ENCODE results near the gene SLC44A1. TPM values are rescaled to one million over a fixed set of nuclear protein-coding genes. Genes with fewer than 3 reads are reported as not detected.
A peak's percentile ranks its signal among the peaks of the same experiment; 100 is the strongest.

SLC44A1 gene
- total and polyA plus RNA-seq, 2 of the 13 experiments (the other 11 are each of a cell fraction or from before 2014, with no cell fraction given), result 21.4 to 40.8 TPM

DNA sequence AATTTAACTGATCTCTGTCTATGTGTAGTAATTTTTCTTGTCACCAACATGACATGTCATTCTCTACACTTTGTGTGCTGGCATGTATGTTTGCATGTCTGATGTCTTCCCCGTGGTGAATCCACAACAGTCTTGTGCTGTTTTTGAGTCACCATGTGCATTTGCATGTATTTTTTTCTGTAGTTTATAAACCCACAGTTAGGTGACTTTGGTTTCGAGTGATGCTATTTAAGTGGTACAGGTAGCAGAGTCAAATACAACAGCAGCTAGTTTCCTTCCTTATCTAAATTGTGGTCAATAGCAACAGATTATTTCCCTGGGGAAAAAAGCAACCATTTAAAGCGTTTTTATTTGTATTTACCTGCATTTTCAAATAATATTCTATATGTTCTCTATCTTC, 113.5 kb downstream of the SLC44A1 start:
- ChIA-PET POLR2A (no interaction called here), CTCF (ENCODE audit: low intra/inter-chr PET ratio, low total read pairs) (no interaction called here)
- intact Hi-C loops (cut with micrococcal nuclease; ENCODE audit: unreplicated experiment) (no loop called here), in situ Hi-C loops (cut with HindIII; ENCODE audit: extremely low pct_ligation_motif_present, low pct_unique_long_range_greater_than_20kb) (no loop called here)
- ATAC-seq, result no peak
- no peak overlapping the region for H2AFZ ChIP-seq (ENCODE audit: low read length)
- no TSS peak for BruUV-seq (replicated peaks)
- peak; percentile 8 for FAIRE-seq
- 0 out of 2 replicates have a peak, but pooled peaks cover 2% of the 10 kb centered on the region for H4K20me1 ChIP-seq (ENCODE audit: insufficient read depth, low read length)
- H3K9me3 ChIP-seq (ENCODE audit: low read length), result no peaks in the 10 kb centered on the region
- H3K27me3 ChIP-seq (ENCODE audit: control insufficient read depth in 1 of 2, insufficient read depth in 2 of 2, low read length in 2 of 2), result no peaks in the 10 kb centered on the region
- H3K27ac ChIP-seq (ENCODE audit: extremely low read length, insufficient read depth, low read length), result no peak overlapping the region
- H3K79me2 ChIP-seq (ENCODE audit: insufficient read depth, low read length), result no peaks in the 10 kb centered on the region
- no peaks in the 10 kb centered on the region for H3K4me1 ChIP-seq (ENCODE audit: insufficient read depth, low read length)
- no peak for TF ChIP-seq FOSL1 (CRISPR knock-in tag; IDR thresholded peaks at IDR 0.05; ENCODE audit: borderline replicate concordance)
- TF ChIP-seq ZFY (CRISPR knock-in tag; IDR thresholded peaks at IDR 0.05), result no peak
- no peak for TF ChIP-seq ZNF619 (CRISPR knock-in tag; IDR thresholded peaks at IDR 0.05)
- no peak for TF ChIP-seq CREB1 (IDR thresholded peaks at IDR 0.05)
- TF ChIP-seq CREB1 (CRISPR knock-in tag; IDR thresholded peaks at IDR 0.05), result no peak
- TF ChIP-seq NFKBIZ (CRISPR knock-in tag; IDR thresholded peaks at IDR 0.05), result no peak
- TF ChIP-seq NR3C1 (CRISPR knock-in tag; IDR thresholded peaks at IDR 0.05), result no peak
- no peak for TF ChIP-seq SIX4 (CRISPR knock-in tag; IDR thresholded peaks at IDR 0.05)
- TF ChIP-seq, protein P1, sequence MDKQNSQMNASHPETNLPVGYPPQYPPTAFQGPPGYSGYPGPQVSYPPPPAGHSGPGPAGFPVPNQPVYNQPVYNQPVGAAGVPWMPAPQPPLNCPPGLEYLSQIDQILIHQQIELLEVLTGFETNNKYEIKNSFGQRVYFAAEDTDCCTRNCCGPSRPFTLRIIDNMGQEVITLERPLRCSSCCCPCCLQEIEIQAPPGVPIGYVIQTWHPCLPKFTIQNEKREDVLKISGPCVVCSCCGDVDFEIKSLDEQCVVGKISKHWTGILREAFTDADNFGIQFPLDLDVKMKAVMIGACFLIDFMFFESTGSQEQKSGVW (CRISPR knock-in tag; IDR thresholded peaks at IDR 0.05; ENCODE audit: borderline replicate concordance), result no peak
- TF ChIP-seq, protein P2, sequence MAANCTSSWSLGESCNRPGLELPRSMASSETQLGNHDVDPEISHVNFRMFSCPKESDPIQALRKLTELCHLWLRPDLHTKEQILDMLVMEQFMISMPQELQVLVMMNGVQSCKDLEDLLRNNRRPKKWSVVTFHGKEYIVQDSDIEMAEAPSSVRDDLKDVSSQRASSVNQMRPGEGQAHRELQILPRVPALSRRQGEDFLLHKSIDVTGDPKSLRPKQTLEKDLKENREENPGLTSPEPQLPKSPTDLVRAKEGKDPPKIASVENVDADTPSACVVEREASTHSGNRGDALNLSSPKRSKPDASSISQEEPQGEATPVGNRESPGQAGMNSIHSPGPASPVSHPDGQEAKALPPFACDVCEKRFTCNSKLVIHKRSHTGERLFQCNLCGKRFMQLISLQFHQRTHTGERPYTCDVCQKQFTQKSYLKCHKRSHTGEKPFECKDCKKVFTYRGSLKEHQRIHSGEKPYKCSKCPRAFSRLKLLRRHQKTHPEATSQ (CRISPR knock-in tag; IDR thresholded peaks at IDR 0.05; ENCODE audit: borderline replicate concordance), result no peak
- WGBS (ENCODE audit: low lambda C conversion rate), result 91% methylated on average over 3 of the region's 3 CpGs
- H3K36me3 ChIP-seq (replicated peaks in 1 of 2; ENCODE audit: control insufficient read depth in 1 of 2, insufficient read depth in 2 of 2, low read length in 2 of 2), result peaks cover 6 to 38% of the 10 kb centered on the region in 2 experiments
- H3K9ac ChIP-seq (ENCODE audit: insufficient read depth, low read depth, low read length), result no peak overlapping the region
- no peak overlapping the region for H3K4me3 ChIP-seq (replicated peaks in 1 of 3; ENCODE audit: insufficient read depth in 1 of 3, low read depth in 2 of 3, low read length in 3 of 3)
- H3K4me2 ChIP-seq (ENCODE audit: low read depth, low read length), result no peak overlapping the region
- DNase-seq (ENCODE audit: low spot score), result no peak
